22Rv1 (cell line): ENCODE results near the gene NADSYN1.

Experiments
- H3K27ac ChIP-seq: fragments of 450-650 bp; 2 replicates; pipeline ENCODE4 v1.5.1; 2017
- ZFX ChIP-seq: fragments of 450-650 bp; IDR thresholded peaks from 2 replicates; pipeline ENCODE4 v1.6.1; 2017; ENCODE audit warnings: antibody characterized with exemption, borderline replicate concordance
- TF ChIP-seq, protein P1 (sequence below): fragments of 450-650 bp; IDR thresholded peaks from 2 replicates; pipeline ENCODE4 v1.5.1; 2017; ENCODE audit warnings: mild to moderate bottlenecking

NADSYN1 gene

GRCh38 chr11:71481101-71481960 is 28.3 kb downstream of the NADSYN1 start:
- no peak overlapping the region for H3K27ac ChIP-seq
- TF ChIP-seq, protein P1, sequence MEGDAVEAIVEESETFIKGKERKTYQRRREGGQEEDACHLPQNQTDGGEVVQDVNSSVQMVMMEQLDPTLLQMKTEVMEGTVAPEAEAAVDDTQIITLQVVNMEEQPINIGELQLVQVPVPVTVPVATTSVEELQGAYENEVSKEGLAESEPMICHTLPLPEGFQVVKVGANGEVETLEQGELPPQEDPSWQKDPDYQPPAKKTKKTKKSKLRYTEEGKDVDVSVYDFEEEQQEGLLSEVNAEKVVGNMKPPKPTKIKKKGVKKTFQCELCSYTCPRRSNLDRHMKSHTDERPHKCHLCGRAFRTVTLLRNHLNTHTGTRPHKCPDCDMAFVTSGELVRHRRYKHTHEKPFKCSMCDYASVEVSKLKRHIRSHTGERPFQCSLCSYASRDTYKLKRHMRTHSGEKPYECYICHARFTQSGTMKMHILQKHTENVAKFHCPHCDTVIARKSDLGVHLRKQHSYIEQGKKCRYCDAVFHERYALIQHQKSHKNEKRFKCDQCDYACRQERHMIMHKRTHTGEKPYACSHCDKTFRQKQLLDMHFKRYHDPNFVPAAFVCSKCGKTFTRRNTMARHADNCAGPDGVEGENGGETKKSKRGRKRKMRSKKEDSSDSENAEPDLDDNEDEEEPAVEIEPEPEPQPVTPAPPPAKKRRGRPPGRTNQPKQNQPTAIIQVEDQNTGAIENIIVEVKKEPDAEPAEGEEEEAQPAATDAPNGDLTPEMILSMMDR = no peak
- no peak for TF ChIP-seq ZFX

GRCh38 chr11:71482216-71482615 is 29.2 kb downstream of the NADSYN1 start:
- no peak overlapping the region for H3K27ac ChIP-seq
- TF ChIP-seq ZFX = no peak
- TF ChIP-seq, protein P1 = no peak

DNA sequence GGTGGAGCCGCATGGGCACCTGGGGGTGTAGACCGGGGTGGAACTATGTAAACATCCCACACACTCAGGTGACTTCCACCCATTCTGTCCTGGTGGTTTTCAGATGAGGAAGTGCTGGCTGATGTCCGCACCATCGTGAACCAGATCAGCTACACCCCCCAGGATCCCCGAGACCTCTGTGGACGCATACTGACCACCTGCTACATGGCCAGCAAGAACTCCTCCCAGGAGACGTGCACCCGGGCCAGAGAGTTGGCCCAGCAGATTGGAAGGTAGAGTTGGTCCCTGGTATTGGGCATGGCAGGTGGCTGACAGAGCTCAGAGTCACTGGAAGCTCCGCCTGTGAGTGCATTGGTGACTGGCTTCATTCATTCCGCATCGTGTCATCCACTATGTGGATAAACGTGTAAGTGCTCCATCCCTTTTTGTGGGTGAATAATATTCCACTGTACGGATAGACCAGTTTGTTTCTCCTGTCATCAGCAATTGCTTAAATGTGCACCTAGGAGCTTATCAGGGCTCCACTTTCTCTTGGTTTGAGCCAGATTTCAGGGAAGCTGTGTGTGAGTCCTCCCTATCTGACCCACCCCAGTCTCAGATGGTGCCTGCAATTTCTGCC is 29.9 kb downstream of the NADSYN1 start:
- H3K27ac ChIP-seq = no peak overlapping the region
- TF ChIP-seq, protein P1 = no peak
- TF ChIP-seq ZFX = no peak

DNA sequence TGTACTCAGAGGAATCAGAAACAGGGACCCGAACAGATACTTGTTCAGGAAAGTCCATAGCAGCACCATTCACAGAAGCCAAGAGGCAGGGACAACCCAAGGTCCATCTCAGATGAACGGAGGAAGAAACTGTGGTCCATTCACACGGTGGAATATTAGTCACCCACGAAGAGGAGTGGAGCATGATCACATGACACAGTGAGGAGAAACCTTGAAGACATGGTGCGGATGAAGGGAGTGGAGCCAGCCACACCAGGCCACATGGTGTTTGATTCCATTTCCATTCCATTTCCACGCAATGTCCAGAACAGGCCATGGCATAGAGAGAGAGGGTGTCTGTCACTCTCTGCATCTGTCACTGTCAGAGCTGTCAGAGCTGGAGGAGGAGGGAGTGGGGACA is 30.7 kb downstream of the NADSYN1 start:
- TF ChIP-seq, protein P1 = no peak
- no peak for TF ChIP-seq ZFX
- no peak overlapping the region for H3K27ac ChIP-seq

DNA sequence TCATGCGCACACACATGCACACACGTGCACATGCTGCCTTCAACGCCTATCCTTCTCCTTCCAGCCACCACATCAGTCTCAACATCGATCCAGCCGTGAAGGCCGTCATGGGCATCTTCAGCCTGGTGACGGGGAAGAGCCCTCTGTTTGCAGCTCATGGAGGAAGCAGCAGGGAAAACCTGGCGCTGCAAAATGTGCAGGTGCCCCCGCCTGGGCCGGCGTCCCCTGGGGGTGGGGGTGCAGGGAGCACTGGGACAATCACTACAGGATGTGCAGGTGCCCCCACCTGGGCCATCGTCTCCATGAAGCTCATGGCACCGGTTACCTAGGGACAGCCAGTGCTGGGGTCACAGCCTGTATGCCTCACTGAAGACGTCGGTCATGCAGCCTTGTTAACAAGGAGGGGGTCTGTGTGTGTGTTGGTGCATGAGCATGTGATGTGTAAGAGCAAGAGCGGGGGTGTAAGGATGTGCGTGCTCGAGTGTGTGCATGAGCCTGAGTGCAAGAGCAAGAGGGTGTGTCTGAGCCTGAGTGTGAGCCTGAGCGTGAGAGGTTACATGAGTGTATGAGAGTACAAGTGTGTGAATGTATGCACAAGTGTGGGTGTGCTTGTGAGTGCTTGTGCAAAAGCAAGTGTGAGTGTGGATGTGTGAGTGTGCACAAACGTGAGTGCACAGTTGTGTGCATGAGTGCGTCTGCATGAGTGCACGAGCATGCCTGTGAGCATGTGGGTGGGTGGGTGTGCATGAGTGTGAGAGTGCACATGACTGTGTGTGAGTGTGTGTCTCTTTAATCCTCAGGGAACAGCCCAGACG is 31.5 kb downstream of the NADSYN1 start:
- no peak overlapping the region for H3K27ac ChIP-seq
- no peak for TF ChIP-seq ZFX
- TF ChIP-seq, protein P1 = no peak

GRCh38 chr11:71485063-71485399 is 32.0 kb downstream of the NADSYN1 start:
- no peak for TF ChIP-seq ZFX
- TF ChIP-seq, protein P1 = no peak
- no peak overlapping the region for H3K27ac ChIP-seq

DNA sequence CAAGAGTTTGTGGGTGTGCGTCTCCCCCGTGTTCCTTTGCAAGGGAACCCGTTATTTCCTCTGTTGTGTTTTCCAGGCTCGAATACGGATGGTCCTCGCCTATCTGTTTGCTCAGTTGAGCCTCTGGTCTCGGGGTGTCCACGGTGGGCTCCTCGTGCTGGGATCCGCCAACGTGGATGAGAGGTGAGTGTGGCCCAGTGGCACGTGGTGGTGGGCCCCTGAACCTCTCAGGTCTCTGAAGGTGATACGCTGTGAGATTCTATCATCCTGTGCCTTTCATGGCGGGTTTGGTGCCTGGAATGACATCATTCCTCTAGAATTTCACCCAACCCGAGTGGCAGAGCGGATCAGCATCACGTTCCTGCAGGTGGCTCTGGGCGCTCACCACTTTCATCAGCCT is 32.5 kb downstream of the NADSYN1 start:
- no peak overlapping the region for H3K27ac ChIP-seq
- TF ChIP-seq ZFX = no peak
- TF ChIP-seq, protein P1 = no peak
